HEK293 (cell line): Measurements from ENCODE around the gene CLIC5.

Experiments
- CTCF ChIP-seq: fragments of 450-650 bp; formaldehyde crosslinking; IDR thresholded peaks from 2 replicates; pipeline ENCODE4 v1.5.1; 2016; ENCODE audit warnings: missing biosample characterization, missing genetic modification characterization
- HOXA7 ChIP-seq: sonication (generic); formaldehyde crosslinking; IDR thresholded peaks from 2 replicates; pipeline ENCODE4 v1.8.1; 2022; ENCODE audit warnings: missing genetic modification reagents, borderline replicate concordance
- SP3 ChIP-seq: fragments of 450-650 bp; formaldehyde crosslinking; IDR thresholded peaks from 2 replicates; pipeline ENCODE4 v1.5.1; 2016; ENCODE audit warnings: missing biosample characterization, missing genetic modification characterization
- TCF7L2 ChIP-seq: IDR thresholded peaks from 2 replicates; pipeline ENCODE4 v1.6.1; 2011; ENCODE audit warnings: low read depth, mild to moderate bottlenecking, inconsistent platforms, low read length, moderate library complexity, borderline replicate concordance
- ZBTB21 ChIP-seq: fragments of 450-650 bp; formaldehyde crosslinking; IDR thresholded peaks from 2 replicates; pipeline ENCODE4 v1.5.1; 2017; ENCODE audit warnings: missing biosample characterization, missing genetic modification characterization
- ZBTB49 ChIP-seq: fragments of 450-650 bp; formaldehyde crosslinking; IDR thresholded peaks from 2 replicates; pipeline ENCODE4 v1.5.1; 2016; ENCODE audit warnings: missing biosample characterization, missing genetic modification characterization, low read depth
- ZNF157 ChIP-seq: fragments of 450-650 bp; formaldehyde crosslinking; IDR thresholded peaks from 2 replicates; pipeline ENCODE4 v1.5.1; 2016; ENCODE audit warnings: missing biosample characterization, missing genetic modification characterization
- ZNF302 ChIP-seq: fragments of 450-650 bp; formaldehyde crosslinking; IDR thresholded peaks from 2 replicates; pipeline ENCODE4 v1.5.1; 2016; ENCODE audit warnings: missing biosample characterization, missing genetic modification characterization, low read depth
- ZNF335 ChIP-seq: fragments of 450-650 bp; formaldehyde crosslinking; conservative IDR thresholded peaks from 2 replicates; pipeline ENCODE4 v1.5.1; 2016; ENCODE audit warnings: missing biosample characterization, missing genetic modification characterization
- ZNF777 ChIP-seq: fragments of 450-650 bp; formaldehyde crosslinking; IDR thresholded peaks from 2 replicates; pipeline ENCODE4 v1.5.1; 2017; ENCODE audit warnings: missing biosample characterization, missing genetic modification characterization, borderline replicate concordance
- ZNF792 ChIP-seq: fragments of 450-650 bp; formaldehyde crosslinking; IDR thresholded peaks from 2 replicates; pipeline ENCODE4 v1.5.1; 2016; ENCODE audit warnings: missing biosample characterization, missing genetic modification characterization

- TF ChIP-seq CTCF (tag by site-specific recombination) (no peak), ZNF792 (no peak), ZNF335 (tag by site-specific recombination) (no peak), ZBTB49 (tag by site-specific recombination) (no peak), ZBTB21 (no peak), ZNF157 (tag by site-specific recombination) (no peak), ZNF777 (tag by site-specific recombination) (no peak), TCF7L2 (no peak), ZNF302 (tag by site-specific recombination) (no peak), SP3 (no peak), HOXA7 (no peak)
Measured at GRCh38 chr6:46011188-46012085, 4.2 kb downstream of the CLIC5 start.
